ENCODE measurements around the gene ROBO1.

GRCh38 chr3:78642226-78643035, 1125.4 kb downstream of the ROBO1 start:
- TF ChIP-seq CTCF (IDR thresholded peaks at IDR 0.05; ENCODE audit: insufficient read depth, low read length, poor library complexity, severe bottlenecking) (no peak), EZH2phosphoT487 (conservative IDR thresholded peaks at IDR 0.05; ENCODE audit: low read length) (no peak)
